Measurements from ENCODE around the gene CYP4Z1.
"Not testable (repeated sequence)": the region's sequence is repeated elsewhere in the genome, so short reads cannot be mapped to it uniquely, and the experiment has no call there.

Gene CYP4Z1
- 0 to 1.2 (median 0) reads per million in 17 experiments for total RNA-seq

DNA sequence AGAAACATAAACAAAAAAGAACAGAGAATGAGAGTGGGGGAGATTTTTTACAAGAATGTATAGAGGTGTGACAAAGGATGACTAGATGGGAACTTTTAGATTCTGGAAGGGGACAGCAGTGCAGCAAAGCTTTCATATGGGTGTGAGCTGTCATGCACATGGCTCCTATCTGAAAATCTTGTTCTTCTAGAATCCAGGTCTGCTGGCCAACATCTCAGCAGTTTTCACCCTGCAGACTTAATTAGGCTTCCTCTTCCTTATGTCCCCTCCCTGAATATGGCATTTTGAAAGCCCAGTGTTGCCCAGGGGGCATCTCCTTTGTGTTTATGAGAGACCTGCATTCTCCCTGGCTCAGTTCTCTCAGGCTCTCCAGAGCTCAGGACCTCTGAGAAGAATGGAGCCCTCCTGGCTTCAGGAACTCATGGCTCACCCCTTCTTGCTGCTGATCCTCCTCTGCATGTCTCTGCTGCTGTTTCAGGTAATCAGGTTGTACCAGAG lies at the start of gene CYP4Z1:
Gene CYP4Z1 (plus strand): TSS at position 135 of the 498 bp plus-strand sequence. CDS start 260 bp downstream, at position 395.
- no peak for DNase-seq

- DNase-seq: no peak
Measured at GRCh38 chr1:47021070-47021469, 46.0 kb upstream of the CYP4Z1 start.

GRCh38 chr1:47023268-47024140 lies 43.5 kb upstream of the CYP4Z1 start, which contains the start of gene CYP4X1:
CYP4X1 (plus strand) TSS chr1:47023669; CDS start chr1:47023818, 149 bp downstream.
- peak in 1 of 4 experiments; percentile 30 for DNase-seq

GRCh38 chr1:47024141-47024801 lies 42.8 kb upstream of the CYP4Z1 start:
- DNase-seq: peak in 2 of 4 experiments; percentile 19 to 27

- peak in 1 of 4 experiments; percentile 11 for DNase-seq
Measured at GRCh38 chr1:47030170-47030805, 36.7 kb upstream of the CYP4Z1 start.

DNA sequence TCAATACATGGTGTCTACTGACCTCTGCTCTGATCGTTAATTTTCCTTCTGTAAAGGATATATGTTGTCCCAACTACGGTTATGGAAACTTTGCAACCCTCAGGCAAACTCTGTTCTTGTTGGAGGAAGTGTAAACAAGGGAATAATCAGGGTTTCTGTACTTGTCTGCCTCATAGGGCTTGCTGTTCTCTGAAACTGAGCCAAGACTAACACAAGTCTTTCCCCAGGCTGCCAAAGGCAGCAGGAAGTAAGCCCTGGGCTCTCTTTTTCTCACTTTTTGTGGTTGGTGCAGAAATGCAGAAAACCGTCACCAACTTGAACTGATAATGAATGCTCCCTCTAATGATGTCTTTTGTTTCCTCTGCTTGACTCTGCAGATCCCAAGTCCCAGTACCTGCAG lies 36.0 kb upstream of the CYP4Z1 start:
- DNase-seq: peak in 3 of 4 experiments; percentile 11 to 40 (median 26)

DNA sequence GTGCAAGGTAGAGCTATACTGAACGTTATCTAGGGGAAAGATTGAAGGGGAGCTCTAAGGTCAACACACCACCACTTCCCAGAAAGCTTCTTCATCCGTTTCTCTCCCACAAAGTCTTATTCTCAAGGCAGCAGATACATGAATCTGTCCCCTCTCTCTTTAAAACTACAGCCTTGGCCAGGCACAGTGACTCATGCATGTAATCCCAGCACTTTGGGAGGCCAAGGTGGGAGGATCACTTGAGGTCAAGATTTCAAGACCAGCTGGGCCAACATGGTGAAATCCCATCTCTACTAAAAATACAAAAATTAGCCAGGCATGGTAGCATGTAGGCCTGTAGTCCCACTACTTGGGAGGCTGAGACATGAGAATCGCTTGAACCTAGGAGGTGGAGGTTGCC lies 35.4 kb upstream of the CYP4Z1 start:
- DNase-seq: no peak

DNA sequence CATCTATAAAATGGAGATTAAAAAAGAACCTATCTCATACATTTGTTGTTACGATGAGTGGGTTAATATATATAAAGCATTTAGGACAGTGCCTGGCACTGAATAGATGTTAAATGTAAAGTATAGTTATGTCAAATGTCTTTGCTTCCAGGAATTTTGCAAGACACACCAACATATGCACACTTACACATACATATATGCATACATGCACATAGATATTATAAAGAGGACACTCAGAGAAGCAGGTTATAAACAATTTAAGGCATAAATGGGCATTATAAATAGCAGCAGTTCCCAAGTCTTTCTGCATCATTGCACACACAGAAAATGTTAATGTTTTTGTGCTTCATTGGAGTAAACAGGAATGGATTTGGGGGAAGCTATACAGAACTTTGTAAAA lies 30.3 kb upstream of the CYP4Z1 start:
- DNase-seq: no peak

GRCh38 chr1:47059376-47059775 lies 7.7 kb upstream of the CYP4Z1 start:
- DNase-seq: no peak

GRCh38 chr1:47069080-47069479 lies 2.0 kb downstream of the CYP4Z1 start:
- not testable (repeated sequence) for DNase-seq

DNA sequence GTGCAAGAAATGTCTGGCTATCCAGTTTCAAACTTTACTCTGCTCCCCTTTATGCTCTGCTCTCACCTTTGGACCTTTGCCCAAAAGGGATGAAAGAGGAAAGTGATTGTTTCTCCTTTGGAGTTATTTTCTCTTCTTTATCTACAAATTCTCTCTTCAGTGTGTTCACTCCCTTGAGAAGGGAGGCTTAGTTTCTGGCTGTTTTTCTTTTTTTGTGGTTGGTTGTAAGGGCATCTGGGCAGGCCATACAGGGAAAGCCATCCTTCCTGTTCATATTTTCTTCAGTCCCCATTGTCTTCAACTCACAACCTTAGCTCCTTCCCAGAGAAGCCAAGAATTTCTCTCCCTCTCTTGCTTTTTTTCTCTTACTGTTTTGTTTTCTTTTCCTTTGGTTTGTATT lies 2.5 kb downstream of the CYP4Z1 start:
- not testable (repeated sequence) for DNase-seq

- DNase-seq: peak; percentile 37 to 58 (median 49)
Measured at GRCh38 chr1:47089356-47089755, 22.3 kb downstream of the CYP4Z1 start.

DNA sequence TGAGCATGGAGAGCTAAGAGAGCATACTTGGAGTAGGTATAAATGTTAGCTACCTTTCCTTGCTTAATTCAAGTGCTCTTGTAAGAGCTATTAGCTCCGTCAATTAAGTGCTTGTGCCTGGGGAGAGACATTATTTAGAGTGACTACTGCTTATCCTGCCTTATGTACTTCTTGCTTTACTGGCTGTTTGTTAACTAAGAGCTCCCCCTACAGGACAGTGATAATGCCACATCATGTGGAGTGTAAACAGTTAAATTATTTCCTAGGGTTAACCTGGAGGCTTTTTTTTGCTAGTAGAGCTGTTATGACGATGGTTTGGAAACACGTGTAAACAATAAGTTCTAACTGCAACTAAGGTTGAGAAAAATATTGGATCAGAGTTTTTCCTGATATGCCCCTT lies 24.4 kb downstream of the CYP4Z1 start:
- not testable (repeated sequence) for DNase-seq

- no peak for DNase-seq
Measured at GRCh38 chr1:47104816-47105215, 37.8 kb downstream of the CYP4Z1 start.

GRCh38 chr1:47106792-47107191 lies 39.8 kb downstream of the CYP4Z1 start:
- DNase-seq: no peak

DNA sequence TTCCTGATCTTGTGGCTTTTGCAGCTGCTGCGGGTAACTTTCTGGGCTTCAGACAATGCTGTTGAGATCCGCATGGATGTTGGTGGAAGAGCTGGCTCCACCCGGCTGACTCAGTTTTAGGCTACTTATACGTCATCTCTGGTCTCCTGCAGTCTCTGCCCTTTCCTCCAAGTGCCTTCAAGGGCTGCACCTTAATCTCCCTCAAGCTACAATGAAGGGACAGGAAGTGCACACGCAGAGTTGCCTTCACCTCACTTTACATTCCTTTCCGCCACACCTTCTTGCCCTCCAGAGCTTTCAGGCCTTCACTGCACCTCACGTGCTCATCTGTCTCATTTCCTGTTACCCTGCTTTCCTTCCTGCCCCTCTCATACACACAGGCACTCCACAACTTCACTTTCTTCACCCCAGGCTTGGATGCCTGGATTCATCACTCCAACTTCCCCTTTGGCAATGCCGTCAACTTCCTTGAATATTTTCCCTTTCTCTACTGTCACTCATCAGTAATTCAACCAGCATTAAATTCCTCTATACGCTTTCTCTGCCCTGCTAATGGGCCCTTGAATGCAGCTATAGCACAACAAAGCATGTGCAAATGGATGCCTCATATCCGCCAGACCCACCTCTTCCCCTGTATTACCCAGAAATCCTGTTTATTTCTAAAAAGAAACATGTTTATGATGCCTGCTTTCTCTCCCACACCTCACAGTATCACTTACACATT lies 41.0 kb downstream of the CYP4Z1 start:
- peak in 1 of 4 experiments; percentile 3 for DNase-seq

DNA sequence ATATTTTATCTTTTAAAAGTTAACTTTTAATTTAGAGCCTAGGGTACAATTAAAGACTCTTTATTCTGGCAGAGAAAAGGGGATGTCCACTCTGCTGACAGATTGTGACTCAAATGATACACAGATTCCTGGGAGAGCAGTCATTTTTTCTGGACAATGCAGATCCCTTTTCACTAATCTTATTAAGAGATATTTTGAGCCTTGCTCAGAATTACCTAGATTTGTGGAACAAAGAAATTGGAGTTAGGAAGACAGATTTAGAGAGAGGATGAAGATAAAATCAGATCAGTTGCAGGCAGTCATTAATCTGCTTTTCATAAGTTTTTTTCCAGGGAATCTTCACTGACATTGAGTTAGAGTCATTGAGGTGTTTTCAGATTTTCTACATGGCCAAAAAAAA lies 42.5 kb downstream of the CYP4Z1 start:
- DNase-seq: not testable (repeated sequence)

GRCh38 chr1:47113178-47113577 lies 46.1 kb downstream of the CYP4Z1 start:
- DNase-seq: no peak

- DNase-seq: not testable (repeated sequence)
Measured at GRCh38 chr1:47121039-47121438, 54.0 kb downstream of the CYP4Z1 start.

- peak in 1 of 4 experiments; percentile 1 for DNase-seq
Measured at GRCh38 chr1:47124834-47125233, 57.8 kb downstream of the CYP4Z1 start.

DNA sequence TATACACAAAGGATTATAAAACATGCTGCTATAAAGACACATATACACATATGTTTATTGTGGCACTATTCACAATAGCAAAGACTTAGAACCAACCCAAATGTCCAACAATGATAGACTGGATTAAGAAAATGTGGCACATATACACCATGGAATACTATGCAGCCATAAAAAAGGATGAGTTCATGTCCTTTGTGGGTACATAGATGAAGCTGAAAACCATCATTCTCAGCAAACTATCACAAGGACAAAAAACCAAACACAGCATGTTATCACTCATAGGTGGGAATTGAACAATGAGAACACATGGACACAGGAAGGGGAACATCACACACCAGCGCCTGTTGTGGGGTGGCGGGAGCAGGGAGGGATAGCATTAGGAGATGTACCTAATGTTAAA lies 60.0 kb downstream of the CYP4Z1 start:
- DNase-seq: not testable (repeated sequence)

- no peak for DNase-seq
Measured at GRCh38 chr1:47128221-47128620, 61.2 kb downstream of the CYP4Z1 start.

All from suppressor macrophage (primary cell).